GM19240 (cell line): ENCODE results near the gene ZNF497.
"Not testable (repeated sequence)": the region's sequence is repeated elsewhere in the genome, so short reads cannot be mapped to it uniquely, and the experiment has no call there.

Source experiments
- DNase-seq: peaks from one replicate; pipeline ENCODE4 v3.0.0; 2011; ENCODE audit warnings: low spot score; ENCODE audit not compliant: insufficient read length

Gene ZNF497

DNA sequence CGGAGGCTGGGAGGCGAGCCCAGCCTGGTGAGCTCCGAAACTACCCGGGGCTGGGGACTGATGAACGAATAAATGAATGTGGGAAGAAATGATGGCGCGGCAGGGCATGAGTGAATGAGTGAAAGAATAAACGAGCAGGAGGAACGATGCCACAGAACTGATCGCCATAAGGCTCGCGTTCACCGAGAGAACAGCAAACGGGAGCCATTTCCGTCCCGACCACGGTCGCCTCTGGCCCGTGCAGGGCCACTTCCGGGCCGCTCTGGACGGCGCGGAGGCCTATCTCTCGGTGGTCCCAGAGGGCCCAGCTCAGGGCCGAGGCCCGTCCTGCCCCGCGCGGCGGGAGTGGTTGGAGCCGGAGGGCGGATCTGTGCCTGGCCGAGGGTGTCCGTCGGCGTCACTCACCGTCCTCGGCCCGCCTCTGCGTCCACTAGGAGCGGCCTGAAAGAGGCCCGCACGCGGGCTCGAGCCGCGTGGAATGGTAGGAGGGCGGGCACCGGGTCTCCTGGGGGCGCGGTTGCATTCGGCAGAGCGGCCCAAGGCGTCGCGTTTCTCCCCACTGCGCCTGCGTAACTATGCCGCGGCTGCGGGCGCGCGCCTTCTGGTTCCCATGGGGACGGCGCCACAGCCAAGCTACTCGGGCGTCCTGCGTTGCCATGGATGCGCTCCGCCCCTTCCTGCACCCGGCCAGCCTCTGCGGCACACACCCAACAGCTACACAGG lies at the start of gene ZNF497:
TSS of gene ZNF497 (minus strand) at position 480 of the 723 bp plus-strand sequence. CDS start 5,116 bp downstream, outside the sequence.
- peak; percentile 100 for DNase-seq

DNA sequence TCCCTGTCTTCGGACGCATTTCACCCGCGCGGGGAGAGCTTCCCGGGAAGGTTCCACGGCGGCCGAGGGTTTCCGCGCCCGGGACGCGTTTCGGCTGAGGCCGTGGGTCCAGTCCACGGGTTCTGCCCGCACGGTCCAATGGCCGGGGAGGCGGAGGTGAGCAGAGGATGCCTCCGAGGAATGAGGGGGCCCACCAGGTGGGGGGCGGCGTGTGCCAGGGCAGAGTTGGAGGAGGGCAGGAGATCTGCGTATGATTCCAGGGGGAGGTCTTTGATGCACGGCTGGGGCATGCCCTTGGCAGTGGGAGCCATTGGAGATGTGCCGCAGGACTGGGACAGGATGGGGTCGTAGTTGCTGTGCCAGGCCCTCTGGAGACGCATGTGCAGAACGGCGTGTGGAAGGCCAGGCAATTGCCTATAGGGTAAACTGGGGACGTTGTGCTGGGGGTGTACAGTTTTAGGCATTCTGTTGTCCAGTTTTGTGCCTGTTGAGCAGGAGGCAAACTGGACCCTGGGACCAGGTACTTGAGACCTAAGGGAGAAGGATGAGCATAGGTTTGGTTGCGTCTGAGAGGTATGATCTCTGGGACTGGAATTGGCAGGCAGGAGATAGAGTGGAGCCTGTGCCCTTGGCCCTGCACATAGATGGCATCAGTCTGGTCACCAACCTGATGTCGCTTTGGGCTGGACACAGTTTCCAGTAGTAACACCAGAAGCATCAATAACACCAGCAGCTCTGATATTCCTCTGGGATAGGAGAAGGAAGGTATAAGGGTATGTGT lies 46.6 kb upstream of the ZNF497 start:
- no peak for DNase-seq

DNA sequence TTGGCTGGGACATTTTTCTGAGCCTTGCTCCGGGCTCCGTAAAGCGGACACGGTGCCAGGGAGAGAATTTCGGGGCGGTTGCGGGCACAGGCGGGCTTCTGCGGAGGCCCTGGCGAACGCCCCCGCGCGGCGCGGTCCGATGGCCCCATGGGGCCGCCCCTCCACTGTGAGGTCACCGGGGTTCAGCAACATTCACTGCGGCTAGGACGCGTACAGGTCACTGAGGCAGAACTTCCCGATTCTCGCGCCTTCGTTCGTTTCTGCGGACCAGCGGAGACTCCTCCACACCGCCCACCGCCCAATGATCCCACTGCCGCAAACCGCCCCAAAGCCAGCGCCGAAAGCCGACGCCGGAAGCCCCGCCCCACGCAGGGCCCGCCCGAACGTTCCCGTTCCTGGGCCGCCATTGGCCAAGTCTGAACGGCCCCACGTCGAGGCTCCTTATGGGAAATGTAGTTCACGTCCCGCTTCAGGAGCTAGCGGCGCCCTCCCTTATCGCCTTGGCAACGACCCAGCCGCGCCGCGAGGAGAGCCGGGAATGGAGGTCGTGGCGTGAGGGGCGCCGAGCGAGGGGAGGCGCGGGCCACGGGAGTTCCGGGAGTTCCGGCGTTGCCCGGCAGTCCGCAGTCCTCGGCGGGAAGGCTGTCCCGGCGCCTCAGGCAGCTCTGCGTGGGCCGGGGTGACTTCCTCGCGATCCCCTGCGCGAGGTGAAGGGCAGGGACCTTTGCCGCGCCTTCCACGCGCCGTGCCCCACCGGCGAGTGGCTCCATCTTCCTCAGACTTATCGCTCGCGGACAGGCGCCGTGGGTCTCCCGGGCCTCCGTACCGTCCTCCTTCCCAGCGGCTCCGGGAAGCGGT lies 45.8 kb upstream of the ZNF497 start, which contains the start of gene ZNF584:
TSS of gene ZNF584 (plus strand) at position 498 of the 858 bp plus-strand sequence. CDS start 499 bp downstream, outside the sequence.
- DNase-seq: peak; percentile 89

DNA sequence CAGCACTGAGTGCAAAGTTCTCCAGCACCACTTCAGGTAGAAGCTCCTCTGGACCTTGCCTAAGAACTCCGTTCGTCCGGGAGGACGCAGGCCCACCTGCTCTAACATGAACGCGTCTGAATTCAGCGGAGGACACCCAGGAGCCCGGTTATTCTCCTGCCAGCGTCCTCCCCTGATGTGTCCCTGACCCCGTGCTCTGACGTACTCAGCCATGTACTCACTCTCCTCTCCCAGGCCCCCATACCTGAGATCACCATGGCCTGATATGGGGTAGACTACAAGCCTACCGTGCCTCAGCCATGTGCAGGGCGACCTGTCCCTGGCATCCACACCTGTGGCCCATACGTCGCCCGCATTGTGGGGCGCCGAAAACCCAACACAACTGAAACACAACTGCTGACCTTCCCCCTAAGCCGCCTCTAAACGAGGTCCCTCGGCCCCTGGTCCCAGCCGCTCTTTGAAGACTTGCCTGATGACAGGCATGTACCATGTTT lies 45.2 kb upstream of the ZNF497 start:
- DNase-seq: no peak

DNA sequence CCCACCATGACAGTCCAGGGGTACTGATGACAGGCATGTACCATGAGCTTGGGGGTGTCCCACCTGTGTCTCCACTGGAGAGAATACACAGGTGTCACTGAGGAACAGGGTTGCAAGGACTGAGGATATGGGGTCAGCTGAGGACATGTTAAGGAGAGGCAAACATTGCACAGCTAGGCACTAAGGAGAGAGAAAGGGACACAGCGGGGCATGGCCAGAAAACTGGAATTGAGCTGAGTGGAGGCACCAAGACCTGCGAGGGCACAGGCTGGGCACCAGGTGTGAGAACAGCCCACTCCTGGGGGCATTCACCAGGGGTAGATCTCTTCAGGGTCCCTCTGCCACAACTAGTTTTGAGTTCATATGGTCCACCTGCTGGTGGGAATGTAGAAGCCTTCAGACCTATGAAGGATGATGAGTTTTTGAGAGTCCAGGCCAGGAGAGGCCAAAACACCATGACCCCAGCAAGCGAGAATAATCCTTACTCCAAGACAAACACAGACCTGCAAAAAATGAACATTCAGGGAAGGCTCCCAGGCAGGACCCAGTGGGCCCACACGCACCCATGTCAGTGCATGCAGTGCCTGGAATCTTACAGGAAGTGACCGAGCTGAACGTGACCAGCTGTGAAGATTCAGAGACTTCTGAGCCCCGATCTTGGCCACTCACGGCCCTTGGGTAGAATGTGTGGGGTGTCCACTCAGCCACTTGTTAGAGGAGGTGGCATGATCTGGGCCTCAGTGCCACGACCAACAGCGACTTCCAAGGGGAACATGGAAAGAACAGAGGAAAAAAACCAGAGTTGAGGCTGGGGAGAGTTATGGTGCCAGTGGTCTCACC lies 44.5 kb upstream of the ZNF497 start:
- DNase-seq: no peak

DNA sequence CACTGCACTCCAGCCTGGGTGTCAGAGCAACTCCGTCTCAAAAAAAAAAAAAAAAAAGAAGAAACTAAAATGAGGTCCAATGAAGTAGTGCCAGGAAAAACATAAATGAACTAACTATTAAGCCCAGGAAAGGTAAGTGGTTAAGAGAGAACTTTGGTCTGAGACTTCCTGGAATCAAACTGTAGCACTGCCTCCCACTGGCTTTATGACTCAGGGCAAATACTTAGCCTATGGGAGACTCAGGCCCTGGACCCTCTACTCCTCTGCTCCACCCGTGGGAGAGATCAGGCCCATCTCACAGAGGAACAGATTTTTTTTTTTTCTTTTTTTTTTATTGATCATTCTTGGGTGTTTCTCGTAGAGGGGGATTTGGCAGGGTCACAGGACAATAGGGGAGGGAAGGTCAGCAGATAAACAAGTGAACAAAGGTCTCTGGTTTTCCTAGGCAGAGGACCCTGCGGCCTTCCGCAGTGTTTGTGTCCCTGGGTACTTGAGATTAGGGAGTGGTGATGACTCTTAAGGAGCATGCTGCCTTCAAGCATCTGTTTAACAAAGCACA lies 41.4 kb upstream of the ZNF497 start:
- not testable (repeated sequence) for DNase-seq

DNA sequence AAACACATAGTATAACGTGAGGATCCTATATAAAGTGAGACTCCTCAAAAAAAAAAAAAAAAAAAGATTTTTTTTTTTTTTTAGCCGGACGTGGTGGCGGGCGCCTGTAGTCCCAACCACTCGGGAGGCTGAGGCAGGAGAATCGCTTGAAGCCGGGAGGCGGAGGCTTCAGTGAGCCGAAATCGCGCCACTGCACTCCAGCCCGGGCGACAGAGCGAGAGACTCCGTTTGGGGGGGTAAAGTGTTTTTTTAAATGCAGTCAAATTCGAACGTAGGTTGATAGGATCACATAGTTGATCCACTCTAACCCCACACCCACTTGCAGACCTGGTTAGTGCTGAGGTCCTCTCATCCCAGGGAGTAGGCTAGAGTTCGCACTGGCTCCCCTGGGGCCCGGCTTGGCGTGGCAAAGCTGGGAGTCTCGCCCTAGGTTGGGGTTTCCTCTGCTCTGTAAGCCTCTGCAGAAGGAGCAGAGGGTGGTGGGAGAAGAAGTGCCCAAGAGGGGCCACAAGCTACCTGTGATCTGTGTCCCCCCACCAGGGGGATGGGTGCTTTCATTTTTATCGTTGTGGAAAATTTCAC lies 39.4 kb upstream of the ZNF497 start:
- DNase-seq: no peak

DNA sequence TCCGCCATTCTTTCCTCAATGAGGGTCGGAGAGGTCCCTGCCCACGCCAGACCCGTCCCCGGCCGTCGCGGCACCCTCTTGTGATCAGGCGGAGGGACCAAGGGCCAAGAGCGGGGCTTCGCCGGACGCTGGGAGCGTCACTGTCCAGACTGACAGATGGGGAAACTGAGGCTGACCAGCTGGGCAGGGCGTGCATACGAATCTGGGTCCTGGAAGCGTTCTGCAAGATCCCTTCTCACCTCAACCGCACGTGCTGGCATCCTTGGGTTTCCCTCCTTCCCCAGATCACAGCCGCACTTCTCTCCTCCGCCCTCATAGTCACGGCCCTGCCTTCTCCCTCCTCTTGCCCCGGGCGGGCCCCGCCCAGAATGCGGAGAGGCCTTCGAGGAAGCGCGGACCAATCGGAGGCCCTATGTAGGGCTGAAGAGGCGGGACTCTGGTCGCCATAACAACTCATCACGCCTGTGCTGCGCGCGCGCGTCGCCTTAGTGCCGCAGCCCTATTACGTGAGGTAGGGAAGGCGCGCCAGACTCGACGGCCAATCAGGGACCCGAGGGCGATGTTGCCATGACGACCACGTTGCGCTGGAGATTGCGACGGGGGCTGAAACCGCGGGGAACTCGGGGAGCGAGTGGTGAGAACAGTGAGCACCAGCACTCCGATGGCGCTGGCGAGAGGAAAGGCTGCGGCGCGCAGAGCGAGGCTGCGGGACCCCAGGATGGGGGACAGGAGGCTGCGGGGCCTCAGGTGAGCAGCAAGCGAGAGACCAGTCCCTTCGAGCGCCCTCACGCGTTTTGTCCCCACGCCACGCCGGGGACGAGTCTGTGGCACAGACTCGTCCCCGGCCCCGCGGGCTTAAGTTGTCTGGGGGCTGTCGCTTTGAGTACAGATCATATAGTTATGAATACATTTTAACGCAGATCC lies 38.6 kb upstream of the ZNF497 start:
- DNase-seq: peak; percentile 100

DNA sequence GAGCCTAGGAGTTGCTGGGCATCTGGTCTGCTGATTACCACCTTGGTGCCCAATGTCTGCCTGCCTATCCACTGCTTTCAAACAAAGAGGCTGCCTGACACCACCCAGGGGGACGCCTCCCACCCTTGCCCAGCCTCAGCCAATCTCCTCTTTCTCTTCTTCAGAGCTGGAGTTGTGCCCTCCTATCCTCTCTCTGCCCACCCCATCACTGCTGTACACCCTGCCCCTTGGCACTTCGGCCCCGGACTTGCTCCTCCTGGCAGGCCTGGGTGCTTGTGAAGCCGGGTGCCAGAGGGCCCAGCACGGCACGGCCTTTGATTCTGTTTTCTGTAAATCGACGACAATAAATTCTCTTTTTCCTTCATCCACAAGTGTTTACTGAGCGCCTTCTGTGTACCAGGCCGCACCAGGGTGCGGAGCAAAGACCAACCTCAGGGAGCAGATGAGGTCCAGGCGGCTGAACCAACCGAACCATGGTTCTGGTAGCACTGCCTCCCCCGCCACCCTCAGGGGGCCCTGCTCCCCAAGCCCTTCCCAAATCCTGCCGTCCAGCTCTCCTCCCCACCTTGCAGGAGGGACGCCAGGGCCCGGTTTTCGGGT lies 37.9 kb upstream of the ZNF497 start:
- no peak for DNase-seq

DNA sequence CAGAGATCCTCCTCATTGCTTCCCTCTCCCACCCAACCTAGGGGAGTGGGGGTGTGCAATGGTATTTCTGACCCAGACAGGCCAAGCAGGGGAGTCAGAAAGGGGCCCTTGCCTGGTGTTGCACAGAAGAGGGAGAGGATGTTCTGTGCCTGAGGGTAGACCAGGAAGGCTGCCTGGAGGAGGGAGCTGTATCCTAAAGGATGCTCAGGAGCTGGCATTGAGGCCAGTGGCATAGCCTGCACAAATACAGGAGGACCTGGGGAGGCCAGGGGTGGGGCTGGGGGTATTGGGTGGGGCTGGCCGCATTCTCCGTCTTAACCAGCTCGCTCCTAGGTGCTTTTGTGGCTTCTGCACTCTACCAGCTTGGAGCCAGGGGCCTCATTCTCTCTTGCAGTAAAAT lies 37.4 kb upstream of the ZNF497 start:
- DNase-seq: no peak

DNA sequence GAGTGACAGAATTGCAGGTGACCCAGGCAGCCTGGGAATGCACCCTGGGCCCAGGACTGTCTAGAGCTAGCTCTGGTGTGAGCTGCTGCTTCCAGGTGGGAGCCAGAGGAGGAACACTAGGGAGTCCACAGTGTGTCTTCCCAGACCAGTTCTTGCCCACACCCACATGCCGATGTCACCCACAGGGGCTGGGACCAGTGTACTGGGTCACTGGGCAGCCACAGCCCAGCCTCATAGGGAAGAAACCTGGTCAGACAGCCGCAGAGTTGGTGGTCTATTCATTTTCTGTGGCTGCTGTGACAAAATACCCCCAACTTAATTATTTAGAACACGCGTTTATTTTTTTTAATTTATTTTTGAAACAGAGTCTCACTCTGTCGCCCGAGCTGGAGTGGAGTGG lies 36.0 kb upstream of the ZNF497 start:
- no peak for DNase-seq

DNA sequence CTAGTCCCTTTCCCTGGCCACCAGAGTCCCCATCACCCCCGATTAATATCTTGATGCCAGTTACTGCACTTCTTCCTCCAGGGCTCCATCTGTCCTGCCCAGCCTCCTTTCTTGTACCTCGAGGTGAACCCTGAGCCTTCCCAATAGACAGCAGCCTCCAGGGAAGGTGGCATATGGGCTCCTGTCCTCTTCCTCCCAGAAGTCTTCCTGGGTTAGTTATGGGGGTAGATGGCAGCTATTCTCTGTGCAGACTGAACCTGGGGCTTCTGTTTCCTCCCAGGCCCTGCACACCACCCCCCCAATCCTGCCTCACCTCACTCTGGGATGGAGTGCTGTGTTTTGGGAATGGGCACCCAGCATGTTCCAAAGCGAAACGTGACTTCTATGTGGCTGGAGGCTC lies 35.5 kb upstream of the ZNF497 start:
- DNase-seq: no peak

DNA sequence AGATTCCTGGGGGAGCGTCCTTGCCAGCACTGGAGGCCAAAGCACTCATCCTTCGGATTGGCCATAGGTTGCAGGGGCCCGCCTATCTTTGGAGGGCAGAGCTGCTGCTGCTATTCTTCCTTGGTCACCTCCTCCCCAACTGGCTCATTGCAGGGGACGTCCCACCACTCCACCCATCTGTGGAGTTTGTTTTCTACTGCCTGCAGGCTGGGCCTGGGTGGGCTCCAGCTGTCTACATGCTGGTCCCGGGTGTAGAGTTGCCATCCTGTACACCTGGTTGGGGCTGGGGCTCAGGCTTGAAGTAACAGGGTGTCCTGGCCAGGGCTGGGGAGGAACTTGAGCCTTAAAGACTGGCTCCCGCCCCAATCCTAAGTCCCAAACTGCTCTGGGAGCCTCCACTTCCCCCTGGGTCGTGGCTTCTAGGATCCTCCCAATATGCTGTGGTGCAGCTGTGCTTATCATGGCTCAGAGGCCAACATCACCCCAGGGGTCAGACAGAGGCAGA lies 35.0 kb upstream of the ZNF497 start:
- DNase-seq: no peak

DNA sequence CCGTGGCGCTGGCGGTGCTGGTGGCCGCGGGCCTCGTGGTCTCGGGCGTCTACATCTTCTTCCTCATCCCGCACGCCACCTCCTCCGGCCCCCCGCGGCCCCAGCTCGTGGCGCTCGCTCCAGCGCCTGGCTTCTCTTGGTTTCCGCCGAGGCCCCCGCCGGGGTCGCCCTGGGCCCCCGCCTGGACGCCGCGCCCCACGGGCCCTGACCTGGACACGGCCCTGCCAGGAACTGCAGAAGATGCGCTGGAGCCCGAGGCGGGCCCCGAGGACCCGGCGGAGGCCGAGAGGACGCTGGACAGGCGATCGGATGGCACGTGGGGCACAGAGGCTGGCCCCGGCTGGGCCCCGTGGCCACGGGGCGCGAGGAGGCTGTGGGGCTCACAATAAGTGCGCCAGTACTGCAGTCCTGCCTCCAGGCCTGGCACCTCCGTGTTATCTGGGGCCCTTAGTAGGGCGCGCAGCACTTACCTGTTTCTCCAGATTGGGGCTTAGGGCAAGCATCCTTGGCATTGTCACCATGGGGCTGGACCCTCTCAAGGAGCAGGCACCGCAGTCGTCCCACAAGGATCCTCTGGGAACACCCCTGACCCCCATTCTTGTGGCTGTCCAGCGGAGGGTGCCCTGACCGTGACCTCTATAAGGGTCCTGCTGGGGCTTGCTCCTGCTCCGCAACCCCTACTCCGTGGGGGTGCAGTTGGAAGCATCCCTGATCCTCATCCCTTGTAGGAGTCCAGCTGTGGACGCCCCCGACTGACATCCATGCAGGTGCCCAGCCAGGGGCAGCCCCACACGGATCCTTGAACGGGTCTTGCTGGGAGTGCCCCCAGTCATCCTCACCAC lies 34.4 kb upstream of the ZNF497 start:
- DNase-seq: no peak

DNA sequence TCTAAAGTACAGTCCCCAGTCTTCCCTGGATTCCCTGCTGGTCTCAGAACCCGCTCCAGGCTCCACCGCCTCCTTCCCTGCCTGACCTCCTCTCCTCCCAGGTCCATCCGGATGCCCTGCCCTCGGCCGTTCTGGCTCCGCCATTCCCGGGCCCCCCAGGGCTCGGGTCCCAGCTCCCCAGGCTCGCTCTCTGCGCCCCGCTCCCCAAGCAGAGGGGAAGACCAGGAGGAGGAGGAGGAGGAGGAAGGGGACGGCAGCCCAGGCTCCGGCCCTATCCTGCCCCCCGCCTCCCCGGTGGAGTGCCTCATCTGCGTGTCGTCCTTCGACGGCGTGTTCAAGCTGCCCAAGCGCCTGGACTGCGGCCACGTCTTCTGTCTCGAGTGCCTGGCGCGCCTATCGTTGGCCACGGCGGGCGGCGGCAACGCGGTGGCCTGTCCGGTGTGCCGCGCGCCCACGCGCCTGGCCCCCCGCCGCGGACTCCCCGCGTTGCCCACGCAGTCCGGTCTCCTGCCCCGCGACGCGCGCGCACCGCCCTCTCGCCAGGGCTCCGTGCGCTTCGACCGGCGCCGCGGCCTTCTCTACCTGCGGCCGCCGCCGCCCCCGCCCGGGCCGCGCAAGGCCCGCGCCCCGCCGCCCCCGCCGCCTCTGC lies 33.6 kb upstream of the ZNF497 start:
- DNase-seq: no peak

DNA sequence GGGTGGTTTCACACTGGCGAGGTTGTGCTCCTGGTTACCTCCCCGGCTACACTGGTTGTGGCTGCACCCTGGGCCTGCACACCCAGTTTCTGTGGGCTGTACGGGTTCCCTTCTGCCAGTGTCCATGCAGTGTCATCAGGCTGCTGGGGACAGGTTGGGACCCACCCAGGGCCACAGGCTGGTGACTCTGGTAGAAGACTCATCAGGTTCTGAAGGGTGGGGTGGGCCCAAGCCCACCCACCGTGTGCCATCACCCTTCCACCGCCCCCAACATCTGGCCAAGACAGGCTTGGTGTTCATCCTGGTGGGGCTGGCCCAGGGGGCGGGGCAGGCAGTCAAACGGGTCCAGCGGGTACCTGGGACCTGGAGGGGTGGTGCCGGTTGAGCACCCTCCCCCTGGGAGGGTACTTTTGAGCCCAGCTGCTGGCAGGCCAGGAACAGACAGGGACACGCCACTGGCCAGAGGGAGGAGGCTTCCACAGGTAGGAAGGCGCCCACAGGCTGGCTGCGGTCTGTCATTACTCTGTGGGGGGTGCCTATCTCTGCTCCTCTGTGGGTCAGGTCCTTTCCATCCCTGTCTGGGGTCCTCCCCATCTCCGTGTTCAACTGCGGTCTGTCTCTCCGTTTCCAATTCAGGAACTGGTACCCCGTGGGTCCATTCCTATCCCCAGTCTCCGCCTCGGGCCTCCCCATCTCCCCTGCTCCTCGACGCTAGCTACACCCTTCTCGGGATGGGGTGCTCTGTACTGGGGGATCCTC lies 32.8 kb upstream of the ZNF497 start, which contains the start of gene RNF225:
TSS of gene RNF225 (plus strand) at position 437 of the 759 bp plus-strand sequence. CDS start 434 bp downstream, outside the sequence.
- DNase-seq: no peak
